T-helper 1 cell (primary cell): Measurements from ENCODE around the gene MYBPH.

Experiments used
- DNase-seq, 5 donors: peaks; one replicate each; pipeline ENCODE4 v3.0.0-alpha.2; 2012 to 2020
- total RNA-seq, 4 donors: gene quantifications; one replicate each; lab custom pipeline; 2026; lab: John Stamatoyannopoulos, UW

The MYBPH gene
- 0 reads per million in 4 donors for total RNA-seq

DNA sequence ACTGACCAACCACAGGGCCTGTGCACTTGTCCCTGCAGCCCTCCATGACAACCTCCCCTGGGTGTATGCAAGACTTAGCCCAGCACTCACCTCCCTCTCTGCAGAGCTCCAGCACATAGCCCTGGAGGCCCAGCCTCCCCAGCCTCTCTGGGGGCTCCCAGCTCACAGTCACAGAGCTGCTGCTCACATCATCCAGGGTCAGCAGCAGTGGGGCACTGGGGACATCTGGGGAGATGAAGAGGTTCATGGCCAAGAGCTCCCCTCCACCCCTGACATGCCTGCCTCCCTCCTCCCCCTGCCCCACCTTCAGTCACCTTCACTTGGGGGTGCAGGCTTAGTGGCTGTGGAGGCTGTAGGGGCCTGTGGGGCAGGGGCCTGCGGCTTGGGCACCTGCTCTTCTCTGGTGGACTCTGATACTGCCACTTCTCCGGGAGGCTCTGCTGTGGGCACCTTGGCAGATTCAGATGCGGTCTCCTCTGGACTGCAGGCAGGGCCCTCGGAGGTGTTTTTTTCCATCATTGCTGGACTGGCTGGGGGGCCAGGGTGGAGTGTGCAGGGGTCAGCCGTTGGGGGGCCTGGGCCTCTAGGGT is at the start of gene MYBPH:
Gene MYBPH (minus strand): TSS at position 590 of the 590 bp plus-strand sequence. CDS start 71 bp downstream, at position 519.
- no peak for DNase-seq

- DNase-seq = no peak
Observed at GRCh38 chr1:203225071-203225470, 49.4 kb upstream of the MYBPH start.

GRCh38 chr1:203223012-203223775 is 47.6 kb upstream of the MYBPH start:
- no peak for DNase-seq

DNA sequence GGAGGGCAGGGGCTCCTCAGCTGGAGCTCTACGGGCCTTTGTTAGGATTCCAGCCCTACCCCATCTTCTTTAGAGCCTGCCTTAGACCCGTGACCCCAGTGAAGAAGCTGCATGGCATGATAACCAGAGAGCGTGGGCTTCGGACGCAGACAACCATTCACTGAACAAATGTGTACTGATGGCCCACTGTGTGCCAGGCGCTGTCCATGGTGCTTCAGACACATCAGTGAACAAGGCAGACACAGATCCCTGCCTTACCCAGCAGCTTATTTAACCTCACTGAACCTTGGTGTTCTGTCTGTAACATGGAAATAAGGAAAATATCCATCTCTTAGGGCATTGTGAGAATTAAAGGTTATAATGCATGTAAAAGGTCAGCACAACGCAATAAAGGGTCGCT is 44.3 kb upstream of the MYBPH start:
- DNase-seq = no peak

GRCh38 chr1:203219171-203219570 is 43.5 kb upstream of the MYBPH start:
- DNase-seq = no peak

DNA sequence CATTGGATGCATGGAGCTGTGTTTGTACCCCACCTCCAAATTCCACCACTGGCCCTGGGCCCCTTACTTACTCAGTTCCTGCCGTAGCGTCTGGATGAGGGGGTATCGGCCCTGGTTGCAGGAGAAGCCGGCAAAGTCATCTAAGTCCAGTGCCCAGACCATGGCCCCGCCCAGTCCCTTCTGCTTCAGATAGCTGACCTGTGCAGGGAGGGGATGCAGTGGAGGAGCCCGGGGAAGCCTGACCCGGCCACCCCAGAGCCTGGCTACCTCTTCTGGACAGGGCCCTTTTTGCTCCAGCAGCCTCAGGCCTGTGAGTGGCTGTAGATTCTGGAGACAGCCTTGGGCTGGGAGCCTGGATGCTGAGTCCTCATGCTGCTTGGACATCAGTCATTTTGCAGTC is 42.0 kb upstream of the MYBPH start:
- DNase-seq = no peak

DNA sequence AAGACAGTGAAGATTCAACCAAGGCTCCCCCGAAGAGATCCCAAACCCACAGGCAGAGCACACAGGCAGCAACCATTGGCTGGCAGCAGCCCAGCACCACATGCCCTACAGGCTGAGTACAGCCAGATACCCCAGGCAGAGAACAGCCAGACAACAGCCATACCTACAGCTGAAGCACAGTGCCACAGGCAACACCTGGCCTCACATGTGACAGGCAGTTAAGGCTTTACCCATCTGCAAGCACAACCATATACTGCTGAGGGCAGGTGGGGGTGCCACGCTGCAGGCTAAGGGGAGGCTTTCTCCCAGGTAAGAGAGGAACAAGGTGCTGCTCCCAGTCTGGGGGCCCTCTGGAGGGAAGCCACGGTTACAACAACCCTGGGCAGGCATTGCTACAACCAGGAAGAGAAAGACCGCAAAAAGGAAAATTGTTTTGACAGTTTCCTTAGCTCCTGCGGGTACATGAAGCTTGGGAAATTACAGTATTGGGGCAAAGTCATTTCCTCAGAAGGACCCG is 41.6 kb upstream of the MYBPH start:
- no peak for DNase-seq

DNA sequence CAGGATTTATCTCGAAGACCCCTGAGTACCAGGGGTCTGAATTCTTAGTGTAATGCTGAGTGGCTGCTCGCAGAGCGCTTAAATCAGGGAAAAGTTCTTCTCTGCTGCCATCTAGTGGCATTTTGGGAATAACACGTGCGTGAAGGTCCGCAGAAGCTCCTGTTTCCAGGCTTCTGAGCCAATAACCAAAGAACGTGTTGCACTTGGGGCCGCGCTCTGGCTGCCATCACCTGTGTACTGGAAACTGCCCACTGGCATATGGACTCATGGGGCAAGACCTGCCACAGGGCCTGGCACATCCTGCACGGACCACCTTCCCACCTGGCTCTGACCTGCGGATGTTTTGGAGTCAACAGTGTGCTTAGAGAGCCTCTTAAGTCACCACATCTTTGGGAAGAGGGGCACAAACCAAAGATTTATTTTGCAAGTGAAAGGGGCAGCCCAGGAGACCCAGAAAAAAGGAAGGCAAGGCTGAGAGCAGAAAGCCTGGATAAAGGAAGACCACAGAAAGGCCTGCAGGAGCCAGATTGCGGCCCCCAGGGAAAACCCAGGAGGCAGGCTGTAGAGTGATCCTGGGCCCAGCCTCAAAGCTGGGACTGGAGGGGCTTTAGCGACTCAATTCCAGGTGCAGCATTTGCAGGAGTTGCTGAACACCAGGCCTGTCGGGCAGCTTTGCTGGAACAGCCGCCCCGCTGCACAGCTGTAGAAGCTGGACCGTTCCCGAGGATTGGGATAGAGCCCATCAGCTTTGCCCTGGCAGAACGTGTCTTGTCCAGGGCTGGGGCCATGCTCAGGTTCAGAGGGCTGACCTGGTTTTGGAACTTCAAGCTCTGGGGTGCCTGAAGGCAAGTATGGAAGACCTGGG is 40.9 kb upstream of the MYBPH start:
- peak in 3 of 5 donors; percentile 32 to 50 (median 40) for DNase-seq

GRCh38 chr1:203215573-203215972 is 39.9 kb upstream of the MYBPH start:
- DNase-seq = no peak

DNA sequence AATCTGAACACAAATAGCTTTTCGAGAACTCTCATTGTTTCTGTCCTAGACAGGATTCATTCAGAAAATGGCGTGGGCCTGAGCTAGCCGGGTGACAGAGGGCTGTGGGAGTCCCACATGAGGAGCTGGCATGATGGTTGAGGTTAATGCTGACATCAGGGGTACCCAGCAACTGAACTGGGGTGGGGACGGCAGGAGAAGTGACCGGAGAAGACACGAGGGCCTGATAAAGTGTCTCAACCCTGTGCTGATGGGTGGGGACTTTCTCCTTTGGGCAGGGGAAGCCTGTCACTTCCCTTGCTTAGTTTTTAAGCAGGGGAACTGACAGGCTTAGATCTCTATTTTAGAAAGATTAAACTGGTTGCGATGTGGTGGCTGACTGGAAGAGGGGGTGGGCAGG is 39.2 kb upstream of the MYBPH start:
- no peak for DNase-seq

DNA sequence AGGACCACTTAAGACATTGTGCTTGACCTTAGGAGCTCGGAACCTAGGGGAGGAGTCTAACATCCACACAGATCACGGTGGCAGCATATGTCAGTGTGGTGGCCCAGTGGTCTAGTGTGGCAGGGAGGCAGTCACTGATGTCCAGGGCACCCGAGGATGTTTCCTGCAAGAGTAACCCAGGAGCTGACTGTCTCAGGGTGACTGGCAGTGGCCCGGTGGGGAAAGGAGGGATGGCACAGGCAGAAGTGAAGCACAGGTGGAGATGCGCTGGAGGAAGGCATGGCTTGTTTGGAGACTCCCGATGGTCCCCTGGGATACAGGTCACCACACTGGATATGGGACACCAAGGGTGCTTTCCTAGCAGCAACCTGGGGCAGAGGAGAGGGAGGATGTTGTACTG is 37.5 kb upstream of the MYBPH start:
- no peak for DNase-seq

GRCh38 chr1:203211812-203212211 is 36.2 kb upstream of the MYBPH start:
- no peak for DNase-seq

DNA sequence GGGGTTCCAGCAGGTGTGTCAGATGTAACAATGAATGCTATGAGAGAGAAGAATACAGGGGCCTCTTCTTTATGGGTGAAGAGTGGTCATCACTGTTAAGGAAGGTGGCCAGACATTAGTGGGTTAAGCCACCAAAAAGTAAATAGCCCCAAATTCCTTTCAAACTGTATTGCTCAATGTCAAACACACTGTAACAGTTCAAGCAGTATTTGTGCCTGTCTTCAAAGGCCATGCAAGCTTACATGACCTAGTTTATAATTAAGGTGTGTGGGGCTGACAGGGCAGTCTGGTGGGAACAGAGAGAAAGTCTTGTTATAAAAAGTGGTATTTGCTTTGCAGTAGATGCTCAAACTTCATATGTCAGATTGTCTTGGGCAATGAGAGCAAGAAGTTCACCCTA is 35.4 kb upstream of the MYBPH start:
- no peak for DNase-seq

- DNase-seq = no peak
Observed at GRCh38 chr1:203210350-203210749, 34.7 kb upstream of the MYBPH start.

DNA sequence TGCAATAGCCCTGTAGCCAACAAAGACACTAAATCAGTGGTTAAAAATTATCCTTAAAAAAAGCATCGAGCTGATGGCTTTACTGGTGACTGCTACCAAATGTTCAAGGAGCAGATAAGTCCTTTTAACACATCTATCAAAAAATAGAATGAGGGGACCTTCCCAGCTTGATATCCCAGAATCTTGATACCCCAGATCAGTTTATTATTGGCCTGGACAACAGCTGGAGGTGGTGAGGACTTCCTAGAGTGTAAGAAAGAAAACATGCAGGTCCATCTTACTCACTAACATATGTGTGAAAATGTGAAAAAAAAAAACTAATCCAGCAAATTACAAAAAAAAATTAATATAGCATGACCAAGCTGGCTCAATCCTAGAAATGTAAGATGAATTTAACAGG is 32.6 kb upstream of the MYBPH start:
- no peak for DNase-seq

DNA sequence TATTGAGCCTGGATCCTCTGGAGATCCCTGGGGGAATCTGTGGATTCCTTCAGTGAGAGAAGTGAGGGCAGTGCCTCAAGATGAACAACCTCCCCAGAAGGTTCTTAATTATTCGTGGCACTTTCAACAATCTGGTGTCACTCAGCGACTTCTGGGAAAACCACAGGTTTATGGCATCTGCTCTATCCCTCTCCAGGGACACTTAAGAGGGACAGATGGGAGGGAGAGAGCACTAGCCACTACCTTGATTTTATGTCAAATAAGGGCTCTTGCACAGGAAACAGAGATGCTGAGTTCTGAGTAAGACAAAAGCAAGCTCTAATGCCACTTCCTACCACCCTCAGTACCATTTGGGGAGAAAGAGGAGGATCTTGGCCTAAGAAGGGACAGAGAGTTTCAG is 32.1 kb upstream of the MYBPH start:
- DNase-seq = no peak

GRCh38 chr1:203206129-203206687 is 30.6 kb upstream of the MYBPH start:
- DNase-seq = no peak

DNA sequence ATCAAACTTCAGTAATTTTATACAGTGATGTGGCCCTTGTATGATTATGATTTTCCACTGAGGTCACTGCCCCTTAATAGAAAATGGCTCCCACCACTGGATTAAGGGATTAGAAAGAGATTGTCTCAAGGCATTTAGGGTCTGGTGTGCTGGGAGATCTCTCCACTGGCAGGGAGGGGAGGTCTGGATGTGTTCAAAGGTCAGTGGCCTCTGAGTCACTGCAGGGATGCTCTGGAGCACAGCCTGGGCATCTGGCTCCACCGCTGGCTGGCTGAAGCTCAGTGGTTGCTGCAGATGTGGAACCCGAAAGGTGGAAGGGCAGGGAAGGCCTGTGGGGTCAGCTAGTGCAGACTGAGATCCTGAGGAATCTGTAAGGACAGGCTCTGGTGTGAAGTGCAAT is 29.1 kb upstream of the MYBPH start:
- DNase-seq = no peak

DNA sequence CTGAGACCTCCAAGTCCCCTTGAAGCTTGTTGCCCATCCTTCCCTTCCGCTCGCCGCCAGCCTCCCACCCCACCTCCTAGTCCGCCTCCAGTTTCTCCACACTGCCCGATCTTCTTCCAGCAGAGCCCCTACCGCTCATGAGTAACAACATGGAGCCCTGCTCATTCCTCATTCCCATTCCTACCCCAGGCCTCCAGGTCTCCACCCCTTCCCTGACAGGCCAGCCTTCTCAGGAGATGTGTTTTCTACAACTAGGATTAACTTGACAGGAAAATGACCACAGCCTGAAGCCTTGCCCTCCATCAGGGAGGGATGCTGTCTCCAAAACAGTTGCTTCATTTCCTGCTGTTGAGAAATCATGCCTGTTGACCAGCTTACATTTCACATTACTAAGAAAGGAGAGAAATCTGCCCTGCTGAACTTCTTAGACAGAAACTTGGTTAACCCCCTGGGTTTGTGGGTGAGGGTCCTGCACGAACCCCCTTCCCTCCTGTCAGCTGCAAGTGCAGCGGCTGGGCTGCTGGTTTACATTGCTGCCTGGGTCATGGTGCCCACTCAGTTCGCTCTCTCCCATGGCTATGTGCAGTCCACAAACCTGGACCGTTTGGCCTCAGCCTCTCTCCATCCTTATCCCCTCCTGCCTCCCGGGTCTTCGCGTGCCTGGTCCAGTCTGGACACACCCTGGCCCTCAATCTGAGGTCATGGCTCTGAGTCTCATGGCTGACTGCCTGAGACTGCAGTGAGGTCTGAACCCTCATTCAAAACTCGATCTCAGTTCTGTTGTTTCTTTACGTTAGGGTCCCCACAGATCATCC is 27.0 kb upstream of the MYBPH start:
- no peak for DNase-seq

GRCh38 chr1:203201516-203202205 is 26.0 kb upstream of the MYBPH start:
- no peak for DNase-seq

DNA sequence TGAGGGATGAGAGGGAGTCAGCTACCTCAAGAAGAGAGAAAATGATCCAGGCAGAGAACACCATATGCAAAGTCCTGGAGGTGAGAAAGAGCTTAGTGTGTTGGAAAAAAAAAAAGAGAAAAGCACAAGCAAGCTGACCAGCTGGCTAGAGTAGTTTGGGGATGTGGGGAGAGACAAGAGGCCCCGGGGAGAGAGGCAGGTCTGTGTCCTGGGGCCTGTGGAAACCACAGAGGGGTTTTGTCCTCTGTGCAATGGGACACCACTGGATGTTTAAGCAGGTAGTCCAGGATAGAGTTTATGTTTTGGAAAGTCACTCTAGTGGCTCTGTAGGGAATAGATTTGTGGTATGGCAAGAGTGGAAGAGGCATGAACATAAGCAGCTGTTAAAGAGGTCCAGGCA is 25.3 kb upstream of the MYBPH start:
- DNase-seq = no peak
